ENCODE measurements around the gene DYNAP.

DNA sequence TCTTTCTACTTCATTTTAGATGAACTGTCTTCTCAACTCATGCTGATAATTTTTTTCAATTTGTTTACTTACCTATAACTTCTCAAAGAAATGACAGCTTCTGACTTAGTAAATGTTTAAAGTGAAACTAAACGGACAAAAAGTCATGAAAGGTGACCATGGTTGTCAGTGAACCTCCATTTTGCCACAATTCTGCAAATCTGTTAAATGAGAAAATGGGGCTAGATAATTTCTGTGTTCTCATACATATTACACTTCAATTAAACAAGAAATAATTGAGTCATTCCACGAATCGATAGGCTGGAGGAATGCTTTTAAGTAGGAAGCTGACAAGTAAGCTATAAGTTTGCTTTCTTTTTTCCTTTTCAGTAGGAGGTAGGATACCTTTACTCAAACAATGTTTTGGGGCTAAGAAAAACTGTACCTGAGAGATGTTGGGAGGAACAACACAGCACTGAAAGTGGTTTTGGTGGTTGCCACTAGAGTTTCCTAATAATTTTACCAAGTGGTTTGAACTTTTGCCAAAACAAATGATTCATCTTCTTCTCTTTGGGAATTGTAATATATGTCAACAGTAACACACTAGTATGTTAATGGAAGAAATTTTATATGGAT lies 17.1 kb downstream of the DYNAP start:
- TF ChIP-seq, protein P1, sequence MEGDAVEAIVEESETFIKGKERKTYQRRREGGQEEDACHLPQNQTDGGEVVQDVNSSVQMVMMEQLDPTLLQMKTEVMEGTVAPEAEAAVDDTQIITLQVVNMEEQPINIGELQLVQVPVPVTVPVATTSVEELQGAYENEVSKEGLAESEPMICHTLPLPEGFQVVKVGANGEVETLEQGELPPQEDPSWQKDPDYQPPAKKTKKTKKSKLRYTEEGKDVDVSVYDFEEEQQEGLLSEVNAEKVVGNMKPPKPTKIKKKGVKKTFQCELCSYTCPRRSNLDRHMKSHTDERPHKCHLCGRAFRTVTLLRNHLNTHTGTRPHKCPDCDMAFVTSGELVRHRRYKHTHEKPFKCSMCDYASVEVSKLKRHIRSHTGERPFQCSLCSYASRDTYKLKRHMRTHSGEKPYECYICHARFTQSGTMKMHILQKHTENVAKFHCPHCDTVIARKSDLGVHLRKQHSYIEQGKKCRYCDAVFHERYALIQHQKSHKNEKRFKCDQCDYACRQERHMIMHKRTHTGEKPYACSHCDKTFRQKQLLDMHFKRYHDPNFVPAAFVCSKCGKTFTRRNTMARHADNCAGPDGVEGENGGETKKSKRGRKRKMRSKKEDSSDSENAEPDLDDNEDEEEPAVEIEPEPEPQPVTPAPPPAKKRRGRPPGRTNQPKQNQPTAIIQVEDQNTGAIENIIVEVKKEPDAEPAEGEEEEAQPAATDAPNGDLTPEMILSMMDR (IDR thresholded peaks at IDR 0.05), result no peak
- no peak for TF ChIP-seq EZH2 (IDR thresholded peaks at IDR 0.05; ENCODE audit: borderline replicate concordance, insufficient read depth, low read depth, low read length, poor library complexity, severe bottlenecking)
